Measurements from ENCODE around the gene RIMS1. TPM values are rescaled to one million over a fixed set of nuclear protein-coding genes. Genes with fewer than 3 reads are reported as not detected.

The RIMS1 gene
- total and polyA plus RNA-seq, 2 of the 13 experiments (the other 11 are each of a cell fraction or from before 2014, with no cell fraction given) = not detected

DNA sequence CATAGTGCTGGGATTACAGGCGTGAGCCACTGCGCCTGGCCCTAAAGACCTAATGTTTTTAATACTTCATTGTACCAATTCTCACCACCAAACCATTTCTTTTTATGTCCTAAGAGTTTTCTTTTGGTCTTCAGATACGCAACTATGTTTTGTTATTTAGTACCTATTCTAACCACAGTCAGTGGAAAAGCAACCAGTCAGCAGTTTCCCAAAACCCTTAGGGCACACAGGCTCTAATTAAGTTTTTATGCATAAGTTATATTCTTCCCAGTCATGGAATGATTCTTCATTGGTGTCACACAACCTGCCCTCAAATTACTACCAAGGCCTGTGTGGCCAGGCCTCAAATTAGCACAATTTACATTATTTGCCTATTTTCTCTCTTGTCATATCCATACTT is 487.8 kb downstream of the RIMS1 start:
- Histone ChIP-seq H3K27me3 (ENCODE audit: control insufficient read depth in 1 of 2, insufficient read depth in 2 of 2, low read length in 2 of 2) (no peaks in the 10 kb centered on the region), H3K4me2 (ENCODE audit: low read depth, low read length) (no peak overlapping the region), H3K9ac (ENCODE audit: insufficient read depth, low read depth, low read length) (no peak overlapping the region), H3K79me2 (ENCODE audit: insufficient read depth, low read length) (no peaks in the 10 kb centered on the region), H4K20me1 (ENCODE audit: insufficient read depth, low read length) (no peaks in the 10 kb centered on the region), H3K36me3 (replicated peaks in 1 of 2; ENCODE audit: control insufficient read depth in 1 of 2, insufficient read depth in 2 of 2, low read length in 2 of 2) (no peaks in the 10 kb centered on the region), H2AFZ (ENCODE audit: low read length) (no peak overlapping the region), H3K9me3 (ENCODE audit: low read length) (no peaks in the 10 kb centered on the region), H3K27ac (ENCODE audit: extremely low read length, insufficient read depth, low read length) (no peak overlapping the region), H3K4me3 (replicated peaks in 1 of 3; ENCODE audit: insufficient read depth in 1 of 3, low read depth in 2 of 3, low read length in 3 of 3) (no peak overlapping the region), H3K4me1 (ENCODE audit: insufficient read depth, low read length) (no peaks in the 10 kb centered on the region)
- TF ChIP-seq MAFK (conservative IDR thresholded peaks at IDR 0.05 in 1 of 2, IDR thresholded peaks at IDR 0.05 in 1 of 2; ENCODE audit: low read length in 2 of 2) = peak; percentile 58 to 83
- TF ChIP-seq, protein P1, sequence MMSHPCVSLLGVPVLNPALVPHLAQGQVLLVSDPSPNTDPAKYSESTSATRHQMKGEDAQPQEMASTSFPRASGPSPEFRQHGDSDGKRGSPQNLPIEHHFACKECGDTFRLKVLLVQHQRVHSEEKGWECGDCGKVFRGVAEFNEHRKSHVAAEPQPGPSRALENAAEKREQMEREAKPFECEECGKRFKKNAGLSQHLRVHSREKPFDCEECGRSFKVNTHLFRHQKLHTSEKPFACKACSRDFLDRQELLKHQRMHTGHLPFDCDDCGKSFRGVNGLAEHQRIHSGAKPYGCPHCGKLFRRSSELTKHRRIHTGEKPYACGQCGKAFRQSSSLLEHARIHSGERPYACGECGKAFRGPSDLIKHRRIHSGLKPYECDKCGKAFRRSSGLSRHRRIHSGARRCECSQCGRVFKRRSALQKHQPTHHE (CRISPR knock-in tag; IDR thresholded peaks at IDR 0.05; ENCODE audit: borderline replicate concordance) = no peak
- TF ChIP-seq ZNF775 (CRISPR knock-in tag; IDR thresholded peaks at IDR 0.05; ENCODE audit: borderline replicate concordance) = no peak
- TF ChIP-seq MAFF (IDR thresholded peaks at IDR 0.05; ENCODE audit: low read depth, low read length) = peak; percentile 73
- TF ChIP-seq, protein P2, sequence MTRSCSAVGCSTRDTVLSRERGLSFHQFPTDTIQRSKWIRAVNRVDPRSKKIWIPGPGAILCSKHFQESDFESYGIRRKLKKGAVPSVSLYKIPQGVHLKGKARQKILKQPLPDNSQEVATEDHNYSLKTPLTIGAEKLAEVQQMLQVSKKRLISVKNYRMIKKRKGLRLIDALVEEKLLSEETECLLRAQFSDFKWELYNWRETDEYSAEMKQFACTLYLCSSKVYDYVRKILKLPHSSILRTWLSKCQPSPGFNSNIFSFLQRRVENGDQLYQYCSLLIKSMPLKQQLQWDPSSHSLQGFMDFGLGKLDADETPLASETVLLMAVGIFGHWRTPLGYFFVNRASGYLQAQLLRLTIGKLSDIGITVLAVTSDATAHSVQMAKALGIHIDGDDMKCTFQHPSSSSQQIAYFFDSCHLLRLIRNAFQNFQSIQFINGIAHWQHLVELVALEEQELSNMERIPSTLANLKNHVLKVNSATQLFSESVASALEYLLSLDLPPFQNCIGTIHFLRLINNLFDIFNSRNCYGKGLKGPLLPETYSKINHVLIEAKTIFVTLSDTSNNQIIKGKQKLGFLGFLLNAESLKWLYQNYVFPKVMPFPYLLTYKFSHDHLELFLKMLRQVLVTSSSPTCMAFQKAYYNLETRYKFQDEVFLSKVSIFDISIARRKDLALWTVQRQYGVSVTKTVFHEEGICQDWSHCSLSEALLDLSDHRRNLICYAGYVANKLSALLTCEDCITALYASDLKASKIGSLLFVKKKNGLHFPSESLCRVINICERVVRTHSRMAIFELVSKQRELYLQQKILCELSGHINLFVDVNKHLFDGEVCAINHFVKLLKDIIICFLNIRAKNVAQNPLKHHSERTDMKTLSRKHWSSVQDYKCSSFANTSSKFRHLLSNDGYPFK (CRISPR knock-in tag; IDR thresholded peaks at IDR 0.05; ENCODE audit: borderline replicate concordance) = no peak
- no peak for TF ChIP-seq GPN1 (CRISPR knock-in tag; IDR thresholded peaks at IDR 0.05; ENCODE audit: borderline replicate concordance)
- in situ Hi-C loops (cut with HindIII; ENCODE audit: extremely low pct_ligation_motif_present, low pct_unique_long_range_greater_than_20kb) (no loop called here), intact Hi-C loops (cut with micrococcal nuclease; ENCODE audit: unreplicated experiment) (no loop called here)
- ATAC-seq (no peak), DNase-seq (ENCODE audit: low spot score) (no peak), FAIRE-seq (no peak)
- CTCF ChIA-PET (ENCODE audit: low intra/inter-chr PET ratio, low total read pairs) = no interaction called here
- 46% methylated on average over 3 of the region's 3 CpGs for WGBS (ENCODE audit: low lambda C conversion rate)
- no TSS peak for BruUV-seq (replicated peaks)
- POLR2A ChIA-PET = no interaction called here

Data from HepG2 (cell line).